GM21515 (cell line): ENCODE data around the gene SKI.
A peak's percentile ranks its signal among the peaks of the same experiment; 100 is the strongest.

Experiments
- ATAC-seq: cut with Tn5 transposase; IDR thresholded peaks from one replicate; pipeline ENCODE4 v1.9.1; 2021; ENCODE audit not compliant: unreplicated experiment

SKI gene

GRCh38 chr1:2209400-2210083 is 18.6 kb upstream of the SKI start:
- no peak for ATAC-seq

DNA sequence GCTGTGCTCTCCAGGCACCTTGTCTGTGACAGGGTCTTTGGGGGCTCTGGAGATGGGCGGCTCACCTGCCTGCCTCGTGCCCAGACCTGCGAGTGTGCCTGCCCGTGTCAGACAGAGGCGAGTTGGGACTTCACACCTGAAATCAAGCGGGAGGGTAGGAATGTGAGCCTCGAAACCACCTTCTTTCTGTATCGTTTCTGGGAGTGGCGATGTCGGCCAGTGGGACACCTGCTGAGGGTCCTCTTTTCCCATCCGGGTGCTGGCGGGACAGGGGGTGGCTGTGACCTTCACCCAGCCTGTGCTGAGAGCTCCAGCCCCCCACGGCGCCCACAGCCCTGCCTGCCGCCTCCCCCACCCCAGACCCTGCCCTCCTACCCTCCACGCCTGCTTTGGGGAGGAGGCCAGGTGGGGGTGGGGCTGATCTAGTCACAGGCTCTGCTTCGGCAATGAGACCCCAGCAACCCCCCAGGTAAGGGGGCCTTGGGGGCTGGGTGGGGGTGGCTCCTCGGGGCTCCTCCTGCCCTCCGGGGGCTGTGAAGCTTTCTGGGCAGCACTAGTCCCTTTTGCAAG is 17.9 kb upstream of the SKI start:
- ATAC-seq: no peak

GRCh38 chr1:2210786-2211185 is 17.3 kb upstream of the SKI start:
- no peak for ATAC-seq

GRCh38 chr1:2212274-2212531 is 15.9 kb upstream of the SKI start:
- ATAC-seq: no peak

DNA sequence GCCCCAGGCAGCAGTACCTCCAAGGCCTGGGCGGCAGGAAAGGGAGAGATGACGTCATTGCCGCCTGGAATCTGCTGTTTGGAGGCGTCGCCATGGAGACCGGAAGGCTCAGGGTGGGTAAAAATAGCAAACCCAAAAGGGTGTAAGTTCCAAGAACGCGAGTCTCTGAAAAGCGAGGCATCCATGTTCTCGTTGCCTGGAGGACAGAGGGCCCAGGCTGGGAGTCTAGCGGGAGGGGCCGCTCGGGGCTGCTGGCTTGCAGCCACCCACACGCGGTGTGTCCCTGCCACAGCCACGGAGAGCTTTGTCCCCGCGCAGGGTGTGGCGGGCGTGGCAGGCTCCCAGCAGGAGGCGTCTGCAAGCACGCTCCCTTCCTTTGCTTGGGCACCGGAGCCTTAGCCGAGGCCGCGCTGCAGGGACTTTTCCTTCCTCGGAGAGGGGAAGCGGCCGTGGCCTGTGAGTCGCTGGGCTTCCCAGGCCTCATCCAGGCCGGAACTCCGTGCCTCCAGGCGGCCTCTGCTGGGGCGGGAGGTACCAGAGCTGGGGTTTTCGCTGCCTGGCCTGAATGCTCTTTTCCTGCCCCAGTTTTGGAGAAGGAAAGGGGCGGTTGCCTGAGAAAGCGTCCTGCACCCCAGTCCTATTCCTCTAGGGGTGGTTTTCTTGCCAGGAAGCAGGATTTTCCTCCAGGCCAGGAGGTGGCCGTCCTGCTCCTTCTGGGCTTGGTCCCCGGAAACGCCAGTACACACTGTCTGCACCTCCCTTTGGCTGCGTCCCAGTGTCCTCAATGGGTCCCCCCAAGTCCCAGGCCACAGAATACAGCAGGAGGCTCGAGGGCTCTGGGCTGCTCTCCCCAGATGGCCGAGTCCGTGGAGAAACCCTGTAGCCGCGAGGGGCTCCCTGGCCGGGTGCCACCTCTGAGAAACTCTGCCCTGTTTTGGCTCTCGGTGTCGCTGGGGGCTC is 15.3 kb upstream of the SKI start:
- no peak for ATAC-seq

GRCh38 chr1:2213576-2214505 is 14.3 kb upstream of the SKI start:
- no peak for ATAC-seq

GRCh38 chr1:2214541-2215241 is 13.4 kb upstream of the SKI start:
- ATAC-seq: no peak

DNA sequence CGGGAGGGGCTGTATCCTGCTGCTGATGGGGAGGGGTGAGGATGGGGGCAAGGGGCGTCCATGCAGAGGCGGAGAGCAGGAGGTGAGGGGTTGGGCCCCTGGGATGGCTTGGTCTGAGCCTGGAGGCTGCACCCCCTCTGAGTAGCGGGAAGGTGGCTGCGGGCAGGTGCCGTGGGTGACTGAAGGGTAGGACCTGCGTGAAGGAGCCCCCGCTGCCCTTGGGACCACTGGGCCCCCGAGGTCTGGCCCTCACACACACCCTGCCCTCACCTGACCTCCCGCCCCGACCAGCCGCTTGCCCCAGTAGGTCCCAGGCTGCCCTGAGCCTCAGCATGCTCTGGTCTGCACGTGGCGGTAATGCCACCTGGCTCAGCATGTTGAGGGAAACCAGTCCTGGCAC is 12.8 kb upstream of the SKI start:
- ATAC-seq: no peak

- no peak for ATAC-seq
Observed at GRCh38 chr1:2215909-2216766, 12.0 kb upstream of the SKI start.

DNA sequence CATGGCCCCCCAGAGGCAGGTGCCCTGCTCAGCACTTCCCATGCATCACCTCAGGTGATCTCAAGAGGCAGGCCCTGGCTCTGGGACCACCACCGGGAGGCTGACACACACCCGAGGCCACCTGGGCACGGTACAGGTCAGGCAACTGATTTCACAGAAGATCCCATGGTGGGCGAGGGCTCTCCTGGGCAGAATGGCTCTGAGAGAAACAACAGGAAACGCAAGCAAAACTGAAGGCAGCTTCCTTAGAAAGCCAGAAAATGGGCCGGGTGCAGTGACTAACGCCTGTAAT is 11.4 kb upstream of the SKI start:
- no peak for ATAC-seq

- no peak for ATAC-seq
Observed at GRCh38 chr1:2221271-2221670, 6.8 kb upstream of the SKI start.

- ATAC-seq: no peak
Observed at GRCh38 chr1:2224170-2224584, 3.9 kb upstream of the SKI start.

- ATAC-seq: no peak
Observed at GRCh38 chr1:2224631-2225428, 3.3 kb upstream of the SKI start.

DNA sequence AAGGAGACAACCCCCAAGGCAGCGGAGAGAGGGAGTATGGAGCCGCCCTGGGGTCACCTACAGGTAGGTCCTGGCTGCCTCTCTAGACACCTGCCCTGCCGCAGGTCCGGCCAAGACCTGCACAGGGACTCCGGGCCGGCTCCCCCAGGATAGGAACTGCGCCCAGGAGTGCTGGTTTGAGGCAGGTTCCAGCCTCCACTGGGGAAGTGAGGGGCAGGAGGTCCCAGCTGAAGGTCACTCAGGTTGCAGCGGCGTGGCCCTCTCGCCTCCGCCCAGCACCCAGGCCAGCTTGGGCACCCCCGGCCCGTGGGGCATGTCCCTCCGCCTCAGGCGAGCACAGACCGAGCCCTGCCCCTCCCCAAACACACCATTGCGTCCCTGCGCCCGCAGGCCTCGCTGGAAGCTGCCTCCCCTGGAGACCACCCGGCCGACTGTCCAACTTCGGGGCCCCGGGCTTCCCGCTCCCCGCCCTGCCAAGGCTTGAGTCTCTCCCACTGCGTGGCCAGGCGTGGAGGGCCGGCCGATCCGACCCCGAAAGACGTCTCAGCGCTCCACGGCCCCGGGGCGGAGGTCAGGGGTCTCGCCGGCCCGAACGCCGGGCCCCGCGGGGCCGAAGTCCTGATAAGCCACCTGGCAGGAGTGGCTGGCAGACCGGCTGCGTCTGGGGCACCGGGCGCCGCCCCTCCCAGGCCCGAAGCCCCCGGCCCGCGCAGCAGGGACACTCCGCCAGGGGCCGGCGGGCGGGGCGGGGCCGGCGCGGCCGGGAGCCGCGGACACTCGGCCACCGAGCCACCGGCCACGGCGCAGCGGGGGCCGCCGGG is 1.4 kb upstream of the SKI start:
- ATAC-seq: no peak

DNA sequence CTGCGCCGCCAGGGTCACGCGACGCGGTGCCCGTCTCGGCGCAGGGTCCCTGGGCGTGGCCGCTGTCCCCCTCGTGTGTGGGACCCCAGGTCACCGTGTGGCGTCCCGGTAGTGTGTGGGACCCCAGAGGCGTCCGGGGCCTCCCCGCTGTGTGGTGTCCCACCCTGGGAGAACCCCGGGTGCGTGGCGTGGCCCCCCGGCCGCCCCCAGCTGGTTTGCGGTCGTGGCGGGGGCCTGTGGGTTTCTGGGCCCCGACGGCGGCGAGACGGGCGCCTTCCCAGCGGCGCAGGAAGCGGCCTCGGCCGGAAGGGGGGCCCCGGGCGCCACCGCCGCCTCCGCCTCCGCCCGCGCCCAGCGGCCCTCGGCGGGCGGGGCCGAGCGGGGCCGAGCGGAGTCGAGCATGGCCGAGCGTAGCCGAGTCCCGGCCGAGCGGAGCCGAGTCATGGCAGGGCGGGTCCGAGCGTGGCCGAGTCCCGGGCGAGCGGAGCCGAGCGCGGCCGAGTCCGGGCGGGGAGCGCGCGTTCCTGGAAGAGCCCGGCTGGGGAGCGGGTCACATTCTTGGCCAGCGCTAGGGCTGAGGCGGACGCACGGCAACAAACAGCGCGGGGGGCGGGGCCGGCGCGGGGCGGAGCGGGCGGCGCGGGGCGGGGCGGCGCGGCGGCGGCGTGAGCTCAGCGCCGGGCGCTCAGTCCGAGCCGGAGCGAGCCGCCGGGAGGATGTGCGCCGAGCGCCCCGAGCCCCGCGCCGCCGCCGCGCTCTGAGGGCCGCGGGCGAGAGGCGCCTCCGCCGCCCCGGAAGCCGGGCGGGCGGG is 568 bp upstream of the SKI start:
- ATAC-seq: peak; percentile 81

DNA sequence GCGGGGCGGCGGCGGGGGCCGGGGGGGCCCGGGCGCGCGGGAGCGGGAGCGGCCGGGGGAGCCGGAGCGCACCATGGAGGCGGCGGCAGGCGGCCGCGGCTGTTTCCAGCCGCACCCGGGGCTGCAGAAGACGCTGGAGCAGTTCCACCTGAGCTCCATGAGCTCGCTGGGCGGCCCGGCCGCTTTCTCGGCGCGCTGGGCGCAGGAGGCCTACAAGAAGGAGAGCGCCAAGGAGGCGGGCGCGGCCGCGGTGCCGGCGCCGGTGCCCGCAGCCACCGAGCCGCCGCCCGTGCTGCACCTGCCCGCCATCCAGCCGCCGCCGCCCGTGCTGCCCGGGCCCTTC is 546 bp downstream of the SKI start:
- ATAC-seq: no peak

DNA sequence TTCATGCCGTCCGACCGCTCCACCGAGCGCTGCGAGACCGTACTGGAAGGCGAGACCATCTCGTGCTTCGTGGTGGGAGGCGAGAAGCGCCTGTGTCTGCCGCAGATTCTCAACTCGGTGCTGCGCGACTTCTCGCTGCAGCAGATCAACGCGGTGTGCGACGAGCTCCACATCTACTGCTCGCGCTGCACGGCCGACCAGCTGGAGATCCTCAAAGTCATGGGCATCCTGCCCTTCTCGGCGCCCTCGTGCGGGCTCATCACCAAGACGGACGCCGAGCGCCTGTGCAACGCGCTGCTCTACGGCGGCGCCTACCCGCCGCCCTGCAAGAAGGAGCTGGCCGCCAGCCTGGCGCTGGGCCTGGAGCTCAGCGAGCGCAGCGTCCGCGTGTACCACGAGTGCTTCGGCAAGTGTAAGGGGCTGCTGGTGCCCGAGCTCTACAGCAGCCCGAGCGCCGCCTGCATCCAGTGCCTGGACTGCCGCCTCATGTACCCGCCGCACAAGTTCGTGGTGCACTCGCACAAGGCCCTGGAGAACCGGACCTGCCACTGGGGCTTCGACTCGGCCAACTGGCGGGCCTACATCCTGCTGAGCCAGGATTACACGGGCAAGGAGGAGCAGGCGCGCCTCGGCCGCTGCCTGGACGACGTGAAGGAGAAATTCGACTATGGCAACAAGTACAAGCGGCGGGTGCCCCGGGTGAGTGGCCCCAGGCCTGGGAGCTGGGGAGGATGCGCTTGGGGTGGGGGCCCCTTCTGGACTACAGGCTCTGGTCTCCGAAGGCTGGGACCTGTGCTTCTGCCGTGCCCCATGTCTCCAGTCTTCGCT is 1.1 kb downstream of the SKI start:
- no peak for ATAC-seq
